Calu3 (cell line): ENCODE data around the gene ZNFX1. TPM values are rescaled to one million over a fixed set of nuclear protein-coding genes. Genes with fewer than 3 reads are reported as not detected.

Source experiments
- Bru-seq: library from RNA; stranded (reverse); fragments of 400-500 nt; gene quantifications from one replicate; lab custom pipeline; 2021; lab: Mats Ljungman, UMichigan
- BruChase-seq, 2 experiments: library from RNA; stranded (reverse); fragments of 400-500 nt; gene quantifications; one replicate each; lab custom pipeline; 2021; lab: Mats Ljungman, UMichigan
- BruUV-seq: library from RNA; stranded (reverse); fragments of 400-500 nt; replicated peaks from 2 replicates; lab custom pipeline; 2021; lab: Mats Ljungman, UMichigan
- CTCF ChIA-PET: fragments of 300-600 bp; sonication (Branson Sonifier 250); formaldehyde crosslinking; loops from one replicate; lab custom pipeline; 2022; ENCODE audit warnings: antibody characterized with exemption; lab: Charles Lee
- DNase-seq: peaks from one replicate; pipeline ENCODE4 v3.0.0; 2022
- H3K27ac Mint-ChIP-seq: one replicate; pipeline ENCODE4 v1.8.0; 2022; ENCODE audit warnings: mixed read lengths; ENCODE audit not compliant: unreplicated experiment
- H3K27me3 Mint-ChIP-seq: one replicate; pipeline ENCODE4 v1.8.0; 2022; ENCODE audit warnings: mixed read lengths; ENCODE audit not compliant: unreplicated experiment
- H3K36me3 Mint-ChIP-seq: one replicate; pipeline ENCODE4 v1.8.0; 2022; ENCODE audit warnings: mild to moderate bottlenecking, moderate library complexity, mixed read lengths; ENCODE audit not compliant: insufficient read depth, unreplicated experiment
- H3K4me1 Mint-ChIP-seq: one replicate; pipeline ENCODE4 v1.8.0; 2022; ENCODE audit warnings: mild to moderate bottlenecking, low read depth, mixed read lengths; ENCODE audit not compliant: unreplicated experiment
- H3K4me3 Mint-ChIP-seq: one replicate; pipeline ENCODE4 v1.8.0; 2022; ENCODE audit warnings: mild to moderate bottlenecking, low read depth, moderate library complexity, mixed read lengths; ENCODE audit not compliant: unreplicated experiment
- H3K9me3 Mint-ChIP-seq: one replicate; pipeline ENCODE4 v1.8.0; 2022; ENCODE audit warnings: low read depth, mixed read lengths; ENCODE audit not compliant: unreplicated experiment
- intact Hi-C: fragments of 100-400 bp; cut with micrococcal nuclease; formaldehyde crosslinking; loops from one replicate; pipeline ENCODE4 v1.10.0; 2022; ENCODE audit not compliant: unreplicated experiment
- long read RNA-seq: library from polyadenylated mRNA; stranded (forward); transcript quantifications from one replicate; pipeline ENCODE4 v2.0.0, GENCODE V29; 2022
- total RNA-seq: library from RNA; stranded (reverse); gene quantifications from 2 replicates; pipeline ENCODE4 v1.2.3, GENCODE V29; 2022
- TF ChIP-seq, protein P1 (sequence below): fragments of 200-600 bp; IDR thresholded peaks from one replicate; pipeline ENCODE4 v1.8.0; 2022; ENCODE audit warnings: antibody characterized with exemption; ENCODE audit not compliant: unreplicated experiment

Gene ZNFX1
- 94.1 and 156 TPM in 2 replicates for total RNA-seq
- percentile 97 among the genes with signal in this experiment for Bru-seq, nascent RNA
- BruChase-seq, experiment 1, labeled RNA remaining after a 6-hour chase: percentile 93 among the genes with signal in this experiment
- percentile 96 among the genes with signal in this experiment for BruChase-seq, experiment 2, labeled RNA remaining after a 2-hour chase
- long read RNA-seq, full-length matches to known transcripts: 2 of 70 reads
- long read RNA-seq, partial matches to known transcripts: 53 of 70 reads
- long read RNA-seq, other reads (novel, unspliced or antisense): 15 of 70 reads

DNA sequence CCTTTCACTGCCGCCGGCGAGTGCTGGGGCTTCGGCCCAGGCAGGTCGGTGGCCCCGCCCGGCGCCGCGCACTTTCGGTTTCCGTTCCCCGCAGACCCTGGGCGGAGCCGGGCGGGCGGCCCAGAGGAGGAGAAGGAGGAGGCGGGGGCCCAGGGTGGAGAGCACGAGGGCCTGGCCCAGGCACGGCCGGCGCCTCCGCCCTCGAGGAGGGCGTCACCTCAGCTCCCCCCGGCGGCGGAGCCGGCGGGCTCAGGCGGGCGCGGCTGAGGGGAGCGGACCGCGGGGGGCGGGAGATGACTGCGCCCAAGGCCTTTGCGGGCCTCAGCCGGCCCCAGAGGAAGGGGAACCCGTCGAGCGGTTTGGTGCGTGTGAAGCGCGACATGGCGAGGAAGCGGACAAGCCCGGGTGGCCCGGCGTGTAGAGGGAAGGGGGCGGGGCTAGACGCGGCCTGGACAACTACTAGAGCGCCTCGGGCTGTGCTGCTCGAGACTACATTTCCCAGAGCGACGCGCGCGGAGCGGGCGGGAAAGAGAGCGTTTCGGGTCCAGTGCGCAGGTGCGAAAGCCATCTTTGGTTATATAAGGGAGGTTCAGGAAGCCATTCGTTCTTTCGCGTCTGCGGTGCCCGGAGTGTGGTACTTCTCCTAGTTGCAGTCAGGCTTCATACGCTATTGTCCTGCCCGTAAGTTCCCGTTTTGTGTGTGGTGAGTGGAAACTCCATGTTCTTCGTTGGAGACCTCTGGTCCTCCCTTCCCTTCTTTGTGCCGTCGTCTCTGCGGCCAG, at the start of gene ZNFX1:
TSS of gene ZNFX1 (minus strand) at position 22 of the 782 bp plus-strand sequence. CDS start 2,218 bp downstream, outside the sequence.
- Mint-ChIP-seq H3K36me3 (peaks cover 85% of the 10 kb centered on the region), H3K4me3 (peak within 1 kb of the TSS; percentile 82), H3K9me3 (peaks cover 15% of the 10 kb centered on the region), H3K27me3 (peaks cover 4% of the 10 kb centered on the region), H3K27ac (peak within 1 kb of the TSS; percentile 95), H3K4me1 (peaks cover 53% of the 10 kb centered on the region)
- DNase-seq: peak; percentile 100
- TF ChIP-seq, protein P1, sequence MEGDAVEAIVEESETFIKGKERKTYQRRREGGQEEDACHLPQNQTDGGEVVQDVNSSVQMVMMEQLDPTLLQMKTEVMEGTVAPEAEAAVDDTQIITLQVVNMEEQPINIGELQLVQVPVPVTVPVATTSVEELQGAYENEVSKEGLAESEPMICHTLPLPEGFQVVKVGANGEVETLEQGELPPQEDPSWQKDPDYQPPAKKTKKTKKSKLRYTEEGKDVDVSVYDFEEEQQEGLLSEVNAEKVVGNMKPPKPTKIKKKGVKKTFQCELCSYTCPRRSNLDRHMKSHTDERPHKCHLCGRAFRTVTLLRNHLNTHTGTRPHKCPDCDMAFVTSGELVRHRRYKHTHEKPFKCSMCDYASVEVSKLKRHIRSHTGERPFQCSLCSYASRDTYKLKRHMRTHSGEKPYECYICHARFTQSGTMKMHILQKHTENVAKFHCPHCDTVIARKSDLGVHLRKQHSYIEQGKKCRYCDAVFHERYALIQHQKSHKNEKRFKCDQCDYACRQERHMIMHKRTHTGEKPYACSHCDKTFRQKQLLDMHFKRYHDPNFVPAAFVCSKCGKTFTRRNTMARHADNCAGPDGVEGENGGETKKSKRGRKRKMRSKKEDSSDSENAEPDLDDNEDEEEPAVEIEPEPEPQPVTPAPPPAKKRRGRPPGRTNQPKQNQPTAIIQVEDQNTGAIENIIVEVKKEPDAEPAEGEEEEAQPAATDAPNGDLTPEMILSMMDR: no peak
- CTCF ChIA-PET: interaction anchor here (0.6 kb wide), 1 partner anchor 231 kb away, joined by 3 read pairs; no protein-coding TSS in a partner anchor
- no TSS peak for BruUV-seq
- intact Hi-C loops: loop anchor here (1.0 kb wide), 1 partner anchor 9 kb away; no protein-coding TSS in a partner anchor

DNA sequence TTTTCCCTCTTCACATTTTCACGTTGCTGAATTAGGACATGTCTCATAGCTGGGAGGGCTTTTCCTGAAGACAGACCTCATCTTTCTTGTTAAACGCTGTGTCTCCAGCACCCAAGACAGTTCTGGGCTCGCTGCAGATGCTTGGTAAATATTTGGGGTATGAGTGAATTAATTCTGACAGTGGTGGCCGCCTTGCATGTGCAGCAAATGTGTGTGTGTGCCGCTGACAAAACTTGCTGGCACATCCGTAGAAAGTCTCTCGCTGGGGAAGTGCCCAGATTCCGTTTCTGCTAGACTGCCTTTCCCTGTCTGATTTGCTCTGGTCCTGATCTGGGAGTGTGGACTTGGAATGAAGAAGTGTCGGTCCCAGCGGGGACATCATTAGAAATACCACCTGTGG, 48.2 kb upstream of the ZNFX1 start:
- BruUV-seq: no TSS peak
- no peak for DNase-seq
- Mint-ChIP-seq H3K9me3 (peaks cover 3% of the 10 kb centered on the region), H3K36me3 (no peaks in the 10 kb centered on the region), H3K4me1 (no peaks in the 10 kb centered on the region), H3K27me3 (peaks cover 79% of the 10 kb centered on the region), H3K27ac (no peak overlapping the region), H3K4me3 (no peak overlapping the region)
- TF ChIP-seq, protein P1: no peak
- intact Hi-C loops: no loop called here
- CTCF ChIA-PET: no interaction called here

DNA sequence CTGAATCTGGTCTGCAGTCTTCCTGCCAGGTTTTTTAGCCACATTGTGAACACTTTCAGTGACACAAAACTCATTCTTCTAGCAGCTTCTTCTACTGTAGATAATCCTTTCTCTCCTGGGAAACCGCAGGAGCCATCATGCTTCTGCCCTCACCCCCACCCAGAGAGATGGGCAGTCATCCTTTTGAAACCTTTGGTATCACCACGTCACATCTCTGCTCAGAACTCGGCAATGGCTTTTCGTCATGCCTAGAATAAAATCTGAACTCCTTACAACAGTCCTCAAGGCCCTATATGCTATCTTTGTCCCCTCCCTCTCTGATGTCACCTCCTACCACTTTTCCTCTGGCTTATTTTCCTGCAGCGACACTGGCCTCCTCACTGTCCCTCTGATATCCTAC, 46.4 kb upstream of the ZNFX1 start:
- H3K27ac Mint-ChIP-seq: no peak overlapping the region
- H3K4me3 Mint-ChIP-seq: no peak overlapping the region
- CTCF ChIA-PET: interaction anchor here (1.0 to 2.5 kb wide), 3 partner anchors 76 to 80 kb away, joined by 4 to 18 read pairs (median 5); no protein-coding TSS in a partner anchor
- BruUV-seq: no TSS peak
- H3K4me1 Mint-ChIP-seq: no peaks in the 10 kb centered on the region
- no peaks in the 10 kb centered on the region for H3K9me3 Mint-ChIP-seq
- DNase-seq: no peak
- intact Hi-C loops: loop anchor here (5.0 kb wide), 1 partner anchor 77 kb away; no protein-coding TSS in a partner anchor
- H3K36me3 Mint-ChIP-seq: no peaks in the 10 kb centered on the region
- TF ChIP-seq, protein P1: no peak
- H3K27me3 Mint-ChIP-seq: peaks cover 72% of the 10 kb centered on the region

DNA sequence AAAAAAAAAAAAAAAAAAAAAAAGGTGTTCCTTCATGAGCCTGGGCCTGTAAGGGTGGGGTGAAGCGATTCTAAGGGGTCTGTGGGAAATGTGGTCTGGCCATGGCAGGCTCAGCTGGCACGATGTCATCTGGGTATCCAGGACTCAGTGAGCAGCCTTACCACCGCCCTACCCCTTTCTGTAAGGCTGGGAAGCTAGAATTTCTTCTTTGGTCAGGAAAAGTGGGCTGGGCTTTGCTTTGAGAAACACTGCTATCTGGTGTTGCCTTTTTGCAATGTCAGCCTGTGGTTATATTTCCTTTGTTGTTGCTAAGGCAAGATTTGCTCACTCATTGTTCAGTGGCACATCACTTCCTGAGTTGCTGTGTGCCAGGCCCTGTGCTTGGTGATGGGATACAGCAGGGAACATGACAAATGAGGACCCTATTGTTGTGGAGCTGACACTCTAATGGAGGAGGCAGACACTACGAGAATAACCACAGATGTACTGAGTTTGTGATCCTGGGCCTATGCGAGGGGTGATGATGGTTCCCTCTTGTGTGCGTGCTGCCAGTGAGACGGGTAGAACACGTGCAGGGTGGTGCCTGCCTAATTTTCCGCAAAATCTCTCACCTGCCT, 45.9 kb upstream of the ZNFX1 start:
- intact Hi-C loops: loop anchor here (5.0 kb wide), 1 partner anchor 76 kb away; no protein-coding TSS in a partner anchor
- H3K27ac Mint-ChIP-seq: no peak overlapping the region

More for the DNA sequence above, 45.9 kb upstream of the ZNFX1 start:
- CTCF ChIA-PET: interaction anchor here (0.6 to 2.5 kb wide), 6 partner anchors 76 to 288 kb away, joined by 3 to 18 read pairs (median 4); no protein-coding TSS in a partner anchor
- H3K4me3 Mint-ChIP-seq: no peak overlapping the region
- no peaks in the 10 kb centered on the region for H3K36me3 Mint-ChIP-seq
- peak; percentile 56 for DNase-seq
- BruUV-seq: no TSS peak
- TF ChIP-seq, protein P1: no peak
- no peaks in the 10 kb centered on the region for H3K4me1 Mint-ChIP-seq
- no peaks in the 10 kb centered on the region for H3K9me3 Mint-ChIP-seq
- peaks cover 72% of the 10 kb centered on the region for H3K27me3 Mint-ChIP-seq
